Nephron (organoid): ENCODE measurements around the gene TEX14.
A peak's percentile ranks its signal among the peaks of the same experiment; 100 is the strongest.

Experiments used
- H3K27ac Mint-ChIP-seq, 3 experiments: 2 replicates each; pipeline ENCODE4 v1.8.0; 2020; ENCODE audit warnings: mixed read lengths in 3 of 3, mild to moderate bottlenecking in 2 of 3, moderate library complexity in 1 of 3
- H3K27me3 Mint-ChIP-seq: 2 replicates; pipeline ENCODE4 v1.8.0; 2021; ENCODE audit warnings: low read depth, mild to moderate bottlenecking, moderate library complexity, mixed read lengths
- H3K36me3 Mint-ChIP-seq: 2 replicates; pipeline ENCODE4 v1.8.0; 2020; ENCODE audit warnings: low read depth, mixed read lengths
- H3K4me1 Mint-ChIP-seq: 2 replicates; pipeline ENCODE4 v1.8.0; 2020; ENCODE audit warnings: mixed read lengths
- H3K4me3 Mint-ChIP-seq, 3 experiments: 2 replicates each; pipeline ENCODE4 v1.8.0; 2020; ENCODE audit warnings: mild to moderate bottlenecking in 3 of 3, mixed read lengths in 3 of 3, moderate library complexity in 2 of 3
- H3K9me3 Mint-ChIP-seq: 2 replicates; pipeline ENCODE4 v1.8.0; 2020; ENCODE audit warnings: mixed read lengths
- CTCF ChIP-seq, 3 experiments: fragments of 200-600 bp; sonication (generic); IDR thresholded peaks; one replicate each; pipeline ENCODE4 v1.5.0; 2021; ENCODE audit warnings: antibody characterized with exemption in 3 of 3; ENCODE audit not compliant: unreplicated experiment in 3 of 3

The TEX14 gene

GRCh38 chr17:58531122-58531521 lies 160.7 kb downstream of the TEX14 start:
- Mint-ChIP-seq H3K4me3 (peak overlapping the region; percentile 65 to 77 (median 76)), H3K4me1 (peaks cover 80% of the 10 kb centered on the region), H3K27ac (no peak overlapping the region), H3K36me3 (no peaks in the 10 kb centered on the region), H3K9me3 (no peaks in the 10 kb centered on the region), H3K27me3 (peaks cover 53% of the 10 kb centered on the region)
- TF ChIP-seq CTCF (IDR thresholded peaks at IDR 0.05; ENCODE audit: unreplicated experiment in 3 of 3): no peak

- peaks cover 51% of the 10 kb centered on the region for H3K27me3 Mint-ChIP-seq
- H3K27ac Mint-ChIP-seq: no peak overlapping the region
- no peaks in the 10 kb centered on the region for H3K36me3 Mint-ChIP-seq
- H3K4me1 Mint-ChIP-seq: peaks cover 77% of the 10 kb centered on the region
- peak overlapping the region; percentile 65 to 77 (median 76) for H3K4me3 Mint-ChIP-seq
- H3K9me3 Mint-ChIP-seq: no peaks in the 10 kb centered on the region
- no peak for TF ChIP-seq CTCF (IDR thresholded peaks at IDR 0.05; ENCODE audit: unreplicated experiment in 3 of 3)
Observed at GRCh38 chr17:58530655-58531054, 161.2 kb downstream of the TEX14 start.

- no peaks in the 10 kb centered on the region for H3K9me3 Mint-ChIP-seq
- H3K4me1 Mint-ChIP-seq: peaks cover 69% of the 10 kb centered on the region
- no peak for TF ChIP-seq CTCF (IDR thresholded peaks at IDR 0.05; ENCODE audit: unreplicated experiment in 3 of 3)
- H3K4me3 Mint-ChIP-seq: peak overlapping the region in 2 of 3 experiments; percentile 76 to 77
- peaks cover 43% of the 10 kb centered on the region for H3K27me3 Mint-ChIP-seq
- H3K36me3 Mint-ChIP-seq: no peaks in the 10 kb centered on the region
- peak overlapping the region in 2 of 3 experiments; percentile 45 to 76 for H3K27ac Mint-ChIP-seq
Observed at GRCh38 chr17:58529275-58529674, 162.6 kb downstream of the TEX14 start.

- TF ChIP-seq CTCF (IDR thresholded peaks at IDR 0.05; ENCODE audit: unreplicated experiment in 3 of 3): no peak
- Mint-ChIP-seq H3K36me3 (no peaks in the 10 kb centered on the region), H3K27me3 (peaks cover 34% of the 10 kb centered on the region), H3K4me1 (peaks cover 60% of the 10 kb centered on the region), H3K9me3 (no peaks in the 10 kb centered on the region), H3K27ac (no peak overlapping the region), H3K4me3 (peak overlapping the region in 1 of 3 experiments; percentile 76)
Observed at GRCh38 chr17:58528443-58528842, 163.4 kb downstream of the TEX14 start.

GRCh38 chr17:58527949-58528348 lies 163.9 kb downstream of the TEX14 start:
- Mint-ChIP-seq H3K27ac (no peak overlapping the region), H3K4me1 (peaks cover 56% of the 10 kb centered on the region), H3K27me3 (peaks cover 30% of the 10 kb centered on the region), H3K9me3 (no peaks in the 10 kb centered on the region), H3K4me3 (peak overlapping the region in 1 of 3 experiments; percentile 74), H3K36me3 (no peaks in the 10 kb centered on the region)
- TF ChIP-seq CTCF (IDR thresholded peaks at IDR 0.05; ENCODE audit: unreplicated experiment in 3 of 3): no peak

- Mint-ChIP-seq H3K27ac (peak overlapping the region in 1 of 3 experiments; percentile 27), H3K4me1 (peaks cover 54% of the 10 kb centered on the region), H3K27me3 (peaks cover 24% of the 10 kb centered on the region), H3K9me3 (no peaks in the 10 kb centered on the region), H3K36me3 (no peaks in the 10 kb centered on the region), H3K4me3 (peak overlapping the region in 2 of 3 experiments; percentile 24 to 36)
- TF ChIP-seq CTCF (IDR thresholded peaks at IDR 0.05; ENCODE audit: unreplicated experiment in 3 of 3): no peak
Observed at GRCh38 chr17:58527306-58527705, 164.5 kb downstream of the TEX14 start.
